Embryonic facial prominence (tissue), 1 donor: ENCODE data around the gene CD48.
"Not testable (repeated sequence)": the region's sequence is repeated elsewhere in the genome, so short reads cannot be mapped to it uniquely, and the experiment has no call there.

ENCODE experiments used
- DNase-seq: peaks from one replicate; pipeline ENCODE4 v3.0.0-alpha.2; 2016; ENCODE audit errors: extremely low spot score

Gene CD48

GRCh38 chr1:160741612-160742348, 30.2 kb upstream of the CD48 start:
- no peak for DNase-seq

DNA sequence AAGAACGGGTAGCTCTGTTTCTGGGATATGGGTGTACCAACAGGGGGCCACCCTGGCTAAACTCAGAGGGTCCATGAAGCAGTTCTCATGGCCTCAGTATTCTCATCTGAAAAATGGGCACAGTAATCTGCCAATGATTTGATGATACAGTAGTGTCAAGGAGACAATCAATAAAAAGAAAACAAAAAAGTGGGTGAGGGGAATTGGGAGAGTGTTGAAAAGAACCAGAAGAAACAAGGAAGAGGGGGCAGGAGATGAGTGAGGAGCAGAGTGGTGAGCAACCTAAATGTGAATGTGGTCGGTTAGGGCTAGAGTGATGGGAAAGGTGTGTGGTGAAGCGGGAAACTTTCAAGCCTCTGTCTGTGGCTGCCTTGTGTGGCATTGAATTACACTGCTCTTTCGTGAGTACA, 29.5 kb upstream of the CD48 start:
- no peak for DNase-seq

GRCh38 chr1:160740133-160740688, 28.6 kb upstream of the CD48 start:
- DNase-seq, result no peak

- no peak for DNase-seq
Measured at GRCh38 chr1:160739098-160739511, 27.5 kb upstream of the CD48 start, which contains the start of gene SLAMF7. Gene SLAMF7 (plus strand): TSS chr1:160739247. CDS start chr1:160739302, 55 bp downstream.

GRCh38 chr1:160738271-160738670, 26.6 kb upstream of the CD48 start:
- no peak for DNase-seq

DNA sequence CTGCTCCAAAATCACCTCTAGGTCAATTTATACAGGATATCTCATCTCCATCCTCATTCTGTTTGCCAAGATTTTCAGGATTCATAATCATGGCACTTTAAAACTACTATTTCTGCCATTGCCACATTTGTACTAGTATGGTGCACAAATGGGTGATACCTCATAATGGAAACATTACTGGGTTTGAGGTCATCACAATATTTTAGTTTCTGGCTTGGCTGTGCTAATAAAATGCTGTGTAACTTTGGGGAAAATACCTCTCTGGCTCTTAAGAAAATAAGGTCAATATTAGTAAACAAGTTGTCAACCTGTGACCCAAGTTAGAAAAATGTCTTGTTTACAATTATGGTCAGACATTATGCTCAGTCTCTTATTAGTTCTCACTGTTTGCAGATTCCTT, 22.7 kb upstream of the CD48 start:
- no peak for DNase-seq

- no peak for DNase-seq
Measured at GRCh38 chr1:160733898-160734297, 22.3 kb upstream of the CD48 start.

DNA sequence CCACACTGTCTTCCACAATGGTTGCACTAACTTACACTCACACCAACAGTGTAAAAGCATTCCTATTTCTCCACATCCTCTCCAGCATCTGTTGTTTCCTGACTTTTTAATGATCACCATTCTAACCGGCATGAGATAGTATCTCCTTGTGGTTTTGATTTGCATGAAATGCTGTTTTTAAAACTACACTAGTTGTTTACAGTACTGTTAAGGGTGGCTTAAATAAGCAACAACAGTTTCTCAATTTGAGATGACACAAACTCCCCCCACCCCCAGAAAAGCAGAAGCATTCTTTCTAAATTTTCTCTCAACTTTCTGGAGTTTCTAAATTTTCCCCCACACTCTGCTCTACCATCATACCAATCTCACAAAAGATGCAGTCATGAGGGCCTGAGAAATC, 20.4 kb upstream of the CD48 start:
- no peak for DNase-seq

DNA sequence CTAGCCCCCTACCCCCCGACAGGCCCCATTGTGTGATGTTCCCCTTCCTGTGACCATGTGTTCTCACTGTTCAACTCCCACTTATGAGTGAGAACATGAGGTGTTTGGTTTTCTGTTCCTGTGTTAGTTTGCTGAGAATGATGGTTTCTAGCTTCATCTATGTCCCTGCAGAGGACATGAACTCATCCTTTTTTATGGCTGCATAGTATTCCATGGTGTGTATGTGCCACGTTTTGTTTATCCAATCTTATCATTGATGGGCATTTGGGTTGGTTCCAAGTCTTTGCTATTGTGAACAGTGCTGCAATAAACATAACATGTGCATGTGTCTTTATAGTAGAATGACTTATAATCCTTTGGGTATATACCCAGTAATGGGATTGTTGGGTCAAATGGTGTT, 19.9 kb upstream of the CD48 start:
- DNase-seq, result not testable (repeated sequence)

DNA sequence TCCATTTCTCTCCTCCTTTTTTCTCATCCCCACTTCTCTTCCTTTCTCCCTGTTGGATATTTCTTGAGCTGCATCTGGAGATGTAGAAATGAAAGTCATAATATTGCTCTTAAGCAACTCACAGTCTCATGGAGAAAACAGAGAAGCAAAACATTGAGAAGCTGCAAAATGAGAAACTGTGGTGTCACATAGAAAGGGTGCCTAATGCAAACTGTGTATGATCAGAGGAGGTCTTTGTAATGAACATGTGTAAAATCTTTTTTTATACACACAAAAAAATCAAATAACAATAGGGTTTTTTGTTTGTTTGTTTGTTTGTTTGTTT, 15.7 kb upstream of the CD48 start:
- no peak for DNase-seq

- DNase-seq, result peak; percentile 39
Measured at GRCh38 chr1:160726498-160727315, 15.1 kb upstream of the CD48 start.

GRCh38 chr1:160726114-160726497, 14.5 kb upstream of the CD48 start:
- no peak for DNase-seq

GRCh38 chr1:160724465-160725242, 13.0 kb upstream of the CD48 start:
- no peak for DNase-seq

DNA sequence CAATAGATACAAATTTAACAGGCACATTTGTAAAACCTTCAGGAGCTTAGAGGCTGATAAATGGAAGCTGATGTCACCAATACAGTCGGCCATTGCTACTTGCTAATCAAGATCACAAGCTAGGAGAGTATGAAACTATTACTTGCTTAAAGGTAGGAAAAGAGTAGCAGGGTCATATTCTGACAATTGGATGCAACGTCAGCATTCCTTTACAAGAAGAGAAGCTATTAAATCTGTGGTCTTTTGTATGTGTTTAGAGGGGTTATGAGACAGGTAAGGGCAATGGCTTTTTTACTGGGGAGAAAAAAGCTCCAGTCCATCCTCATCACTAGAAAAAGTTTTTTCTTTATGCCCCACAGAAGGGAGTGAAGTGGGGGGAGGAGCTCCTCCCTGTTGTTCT, 11.7 kb upstream of the CD48 start:
- no peak for DNase-seq

GRCh38 chr1:160722726-160723125, 11.1 kb upstream of the CD48 start:
- DNase-seq, result no peak

DNA sequence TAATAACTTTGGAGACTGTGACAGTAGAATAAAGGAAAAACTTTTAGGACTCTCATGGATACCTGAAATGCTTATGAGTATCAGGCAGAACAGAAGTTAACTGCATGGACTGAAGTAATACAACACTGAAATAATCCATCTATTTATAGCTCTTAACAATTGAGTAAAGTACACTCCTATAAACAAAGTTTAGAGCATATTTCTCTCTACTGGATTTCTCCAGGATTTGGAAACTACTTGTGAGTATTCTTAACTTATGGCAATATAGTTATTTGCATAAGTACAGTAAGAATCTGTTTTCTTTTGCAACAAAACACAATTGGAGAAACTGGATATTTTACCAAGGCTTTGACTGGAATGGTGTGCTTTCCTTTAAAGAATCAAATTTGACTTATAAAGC, 9.9 kb upstream of the CD48 start:
- DNase-seq, result no peak

DNA sequence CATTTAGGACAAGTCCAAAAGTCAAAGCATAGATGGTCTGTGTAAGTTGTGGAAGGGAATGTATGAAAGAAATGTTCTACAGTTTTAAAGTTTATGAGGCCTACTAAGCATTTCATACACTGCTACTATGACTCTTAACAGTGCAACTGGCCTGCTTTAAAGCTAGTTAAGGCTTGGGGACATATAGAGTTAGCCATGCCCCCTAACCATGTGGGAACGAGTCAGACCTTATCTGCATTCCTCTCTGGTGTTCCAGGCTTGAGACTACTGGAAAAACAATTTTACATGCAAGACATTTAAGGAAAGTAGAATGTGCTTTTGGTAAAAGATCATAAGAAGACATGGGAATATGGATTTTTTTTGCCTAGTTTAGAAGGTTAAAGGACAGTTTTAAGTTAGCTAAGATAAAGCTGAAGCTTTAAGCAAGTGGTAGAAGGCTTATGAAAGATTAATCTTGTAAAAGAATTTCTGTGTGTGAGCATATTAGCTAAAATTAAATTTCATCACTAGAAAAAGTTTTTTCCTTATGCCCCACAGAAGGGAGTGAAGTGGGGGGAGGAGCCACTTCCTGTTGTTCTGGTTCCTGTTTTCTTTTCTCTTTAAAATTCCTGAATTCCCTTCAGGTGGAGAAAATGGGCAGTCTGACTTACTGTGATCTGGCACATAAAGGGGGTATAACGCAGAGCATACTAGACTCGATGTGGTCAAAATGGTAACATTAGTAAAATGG, 8.9 kb upstream of the CD48 start:
- no peak for DNase-seq

DNA sequence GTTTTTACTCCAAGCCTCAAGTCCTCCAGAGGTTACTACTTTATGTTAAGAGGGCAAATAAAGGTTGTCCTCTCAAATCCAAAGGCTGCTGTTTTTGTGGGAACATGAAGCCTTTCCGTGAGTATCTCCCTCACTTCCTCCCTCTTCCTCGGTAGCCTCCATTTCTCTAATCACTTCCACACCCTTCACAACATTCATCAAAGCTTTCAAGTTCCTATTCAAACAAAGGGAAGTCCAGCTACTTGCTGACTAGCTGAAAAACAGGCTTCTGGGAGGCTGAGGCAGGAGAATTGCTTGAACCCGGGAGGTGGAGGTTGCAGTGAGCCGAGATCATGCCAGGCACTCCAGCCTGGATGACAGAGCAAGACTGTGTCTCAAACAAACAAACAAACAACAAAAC, 6.6 kb upstream of the CD48 start:
- DNase-seq, result no peak

DNA sequence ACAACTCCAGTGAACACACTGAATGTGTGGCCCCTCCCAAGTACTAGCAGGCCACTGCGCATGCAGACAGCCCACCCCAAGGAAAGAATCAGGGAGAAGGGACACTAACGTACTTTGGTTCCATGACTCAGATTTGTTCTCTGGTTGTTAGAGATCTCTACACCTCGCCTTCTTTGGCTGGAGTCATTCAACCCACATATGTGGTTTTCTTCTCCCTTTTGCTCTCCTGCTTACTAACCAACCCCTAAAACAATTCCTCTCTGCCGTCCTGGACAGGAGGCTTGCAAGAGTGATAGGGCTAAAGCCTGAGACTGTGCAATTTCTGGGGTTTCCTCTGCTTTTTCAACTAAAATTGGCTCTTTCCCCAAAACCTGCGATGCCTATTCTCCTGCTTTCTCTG, 5.7 kb upstream of the CD48 start:
- DNase-seq, result no peak

DNA sequence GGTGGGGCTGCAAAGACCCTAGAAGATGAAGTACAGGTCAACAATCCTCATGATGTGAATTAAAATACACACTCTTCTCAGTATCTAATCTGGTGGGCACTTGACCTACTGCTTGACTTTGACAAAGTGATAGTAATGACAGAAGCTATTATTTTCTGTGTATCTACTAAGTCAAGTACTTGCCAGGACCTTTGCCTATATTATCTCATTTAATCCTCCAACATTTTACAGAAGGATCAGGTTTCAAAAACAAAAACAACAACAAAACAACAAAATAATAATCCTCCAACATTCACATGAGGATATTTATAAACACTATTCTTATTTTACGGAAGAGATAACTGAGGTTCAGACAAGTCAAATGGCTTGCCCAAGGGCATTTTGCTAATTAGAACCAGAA, 4.4 kb upstream of the CD48 start:
- DNase-seq, result no peak

GRCh38 chr1:160714034-160714648, 2.5 kb upstream of the CD48 start:
- not testable (repeated sequence) for DNase-seq
